Skeletal muscle cell (primary cell): ENCODE data around the gene SIKE1.
"Not testable (repeated sequence)": the region's sequence is repeated elsewhere in the genome, so short reads cannot be mapped to it uniquely, and the experiment has no call there.

Source experiments
- DNase-seq: peaks from one replicate; pipeline ENCODE4 v3.0.0-alpha.2; 2010; ENCODE audit warnings: low read depth
- H3K4me3 ChIP-seq: 2 replicates; pipeline ENCODE4 v1.5.1; 2011; ENCODE audit warnings: low read depth, mild to moderate bottlenecking, control low read depth, low read length, moderate library complexity

The SIKE1 gene

DNA sequence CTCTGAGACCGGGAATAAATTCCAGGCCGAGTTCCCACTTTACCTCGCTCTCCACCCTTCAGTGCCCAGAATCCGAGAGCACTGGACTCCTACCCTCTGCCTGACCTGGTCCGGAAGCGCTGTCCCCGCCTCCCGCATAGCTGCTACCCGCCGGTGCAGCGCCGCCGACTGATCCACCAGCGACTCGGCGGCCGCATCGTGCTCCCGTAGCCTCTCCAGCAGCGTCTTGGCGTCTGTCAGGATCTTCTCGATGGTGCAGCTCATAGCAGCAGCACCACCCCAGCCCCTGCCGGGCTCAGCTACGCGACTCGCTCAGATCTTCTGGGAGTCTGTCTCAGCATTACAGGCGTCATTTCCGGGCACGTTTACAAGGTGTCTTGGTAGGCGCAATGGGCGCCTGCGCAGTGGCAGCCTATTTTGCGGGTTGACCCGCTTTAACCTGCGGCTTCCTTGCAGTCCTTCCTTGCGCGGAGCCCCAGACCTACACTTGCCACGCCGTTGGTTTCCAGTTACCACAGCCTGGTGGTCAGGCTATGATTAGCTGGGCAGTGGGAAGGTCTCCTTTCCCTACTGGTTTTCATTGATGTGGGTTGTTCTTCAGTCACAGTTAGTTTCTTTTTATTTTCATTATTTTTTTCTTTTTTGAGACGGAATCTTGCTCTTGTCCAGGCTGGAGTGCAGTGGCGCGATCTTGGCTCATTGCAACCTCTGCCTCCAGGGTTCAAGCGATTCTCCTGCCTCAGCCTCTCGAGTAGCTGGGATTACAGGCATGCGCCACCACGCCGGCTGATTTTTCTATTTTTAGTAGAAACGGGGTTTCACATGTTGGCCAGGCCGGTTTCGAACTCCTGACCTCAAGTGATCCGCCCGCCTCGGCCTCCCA, at the start of gene SIKE1:
TSS of gene SIKE1 (minus strand) at position 342 of the 883 bp plus-strand sequence. CDS start at position 264, 78 bp downstream.
- peak within 1 kb of the TSS; percentile 85 for H3K4me3 ChIP-seq
- DNase-seq = peak; percentile 79

- not testable (repeated sequence) for H3K4me3 ChIP-seq, DNase-seq
Measured at GRCh38 chr1:114830075-114830474, 49.6 kb upstream of the SIKE1 start.

DNA sequence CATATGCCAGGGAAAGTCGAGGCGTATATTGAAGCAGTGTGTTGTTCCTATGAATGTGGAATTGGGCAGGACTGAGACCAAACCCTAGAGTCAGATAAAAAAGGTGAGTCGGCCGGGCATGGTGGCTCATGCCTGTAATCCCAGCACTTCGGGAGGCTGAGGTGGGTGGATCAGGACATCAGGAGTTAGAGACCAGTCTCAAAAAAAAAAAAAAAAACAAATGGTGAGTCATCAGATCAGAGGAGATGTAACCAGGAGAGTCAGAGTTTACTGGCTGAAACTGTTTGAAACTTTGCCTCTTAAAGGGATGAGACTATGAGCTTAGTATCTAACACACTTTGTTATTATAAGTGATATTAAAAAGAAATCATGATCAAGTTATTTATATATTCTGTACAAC, 47.8 kb upstream of the SIKE1 start:
- peak; percentile 2 for DNase-seq

DNA sequence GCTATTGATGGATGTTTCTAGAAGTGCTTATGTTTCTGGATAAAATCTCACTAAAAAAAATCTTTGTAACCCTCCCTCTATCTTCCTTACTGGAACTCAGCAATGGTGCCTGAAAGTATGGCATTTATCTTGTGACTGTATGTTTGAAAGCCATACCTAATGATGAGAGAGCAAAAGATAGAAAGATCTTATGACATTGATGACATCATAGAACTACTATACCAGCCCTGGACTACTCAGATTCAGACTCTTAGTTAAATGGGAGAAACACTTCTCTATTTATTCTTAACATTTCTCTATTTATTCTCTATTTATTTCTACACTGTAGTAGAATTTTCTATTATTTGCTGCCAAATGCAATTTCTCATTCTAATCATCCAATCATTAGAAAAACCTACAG, 41.5 kb upstream of the SIKE1 start:
- no peak overlapping the region for H3K4me3 ChIP-seq
- DNase-seq = no peak

More for the DNA sequence above, 47.8 kb upstream of the SIKE1 start:
- H3K4me3 ChIP-seq = no peak overlapping the region

DNA sequence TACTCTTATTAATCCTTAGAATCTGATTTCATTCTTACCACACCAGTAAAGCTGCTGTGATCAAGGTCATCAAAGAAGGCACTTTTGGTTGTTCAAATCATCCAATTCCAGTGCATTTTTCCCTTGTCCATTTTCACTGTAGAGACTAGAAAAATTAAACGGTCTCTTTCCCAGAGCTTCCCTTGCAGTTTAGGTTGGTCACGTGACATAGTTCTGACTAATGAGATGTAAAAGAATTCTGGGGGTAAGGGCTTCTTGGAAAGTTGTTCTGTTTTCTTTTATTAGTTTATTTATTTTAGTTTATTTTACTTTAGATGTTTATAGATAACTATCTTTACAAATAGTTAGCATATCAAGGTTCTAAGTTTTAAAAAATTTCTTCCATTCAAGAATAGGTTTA, 39.9 kb upstream of the SIKE1 start:
- no peak overlapping the region for H3K4me3 ChIP-seq
- no peak for DNase-seq

DNA sequence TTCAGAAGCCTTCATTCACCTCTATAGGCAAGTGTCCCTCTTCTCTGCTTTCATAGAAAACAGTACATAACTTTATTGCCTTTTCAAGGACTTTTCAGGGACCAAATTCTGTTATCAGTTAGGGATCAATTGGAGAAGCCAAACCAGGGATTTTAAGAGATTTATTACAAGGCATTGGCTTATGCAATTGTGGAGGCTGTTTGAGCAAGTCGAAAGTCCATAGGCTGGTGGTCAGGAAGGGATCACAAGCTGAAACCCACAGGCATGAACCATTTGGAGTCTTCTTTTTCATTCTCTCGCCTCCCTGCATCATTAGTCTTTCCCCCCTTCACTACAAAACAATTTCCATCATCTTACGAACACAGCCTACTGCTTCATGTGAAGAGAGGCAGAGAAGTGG, 39.4 kb upstream of the SIKE1 start:
- no peak overlapping the region for H3K4me3 ChIP-seq
- no peak for DNase-seq

DNA sequence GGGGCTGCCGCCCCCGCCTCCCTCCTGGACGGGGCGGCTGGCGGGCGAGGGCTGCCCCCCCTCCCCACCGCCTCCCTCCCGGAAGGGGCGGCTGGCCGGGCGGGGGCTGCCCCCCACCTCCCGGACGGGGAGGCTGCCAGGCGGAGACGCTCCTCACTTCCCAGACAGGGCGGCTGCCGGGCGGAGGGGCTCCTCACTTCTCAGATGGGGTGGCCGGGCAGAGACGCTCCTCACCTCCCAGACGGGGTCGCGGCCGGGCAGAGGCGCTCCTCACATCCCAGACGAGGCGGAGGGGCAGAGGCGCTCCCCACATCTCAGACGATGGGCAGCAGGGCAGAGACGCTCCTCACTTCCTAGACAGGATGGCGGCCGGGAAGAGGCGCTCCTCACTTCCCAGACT, 24.0 kb upstream of the SIKE1 start:
- not testable (repeated sequence) for DNase-seq, H3K4me3 ChIP-seq

DNA sequence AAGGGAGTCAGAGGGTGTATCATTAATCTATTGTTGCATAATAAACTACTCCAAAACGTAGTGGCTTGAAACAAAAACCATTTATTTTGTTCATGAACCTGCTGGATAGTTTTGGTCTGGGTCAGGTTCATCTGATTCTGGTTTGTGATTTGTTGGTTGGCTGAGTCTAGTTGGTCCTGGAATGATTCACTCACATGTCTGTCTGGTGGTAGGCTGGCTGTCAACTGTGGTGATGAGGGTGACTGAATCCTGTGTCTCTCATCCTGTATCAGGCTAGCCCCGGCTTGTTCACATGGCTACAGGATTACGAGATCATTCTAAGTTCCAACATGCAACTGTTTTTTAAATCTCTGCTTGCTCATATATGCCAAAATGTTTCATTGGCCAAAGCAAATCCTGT, 22.5 kb upstream of the SIKE1 start:
- no peak for DNase-seq
- H3K4me3 ChIP-seq = no peak overlapping the region

- DNase-seq = no peak
- H3K4me3 ChIP-seq = no peak overlapping the region
Measured at GRCh38 chr1:114794038-114794437, 13.6 kb upstream of the SIKE1 start.

GRCh38 chr1:114790581-114790980, 10.1 kb upstream of the SIKE1 start:
- not testable (repeated sequence) for H3K4me3 ChIP-seq, DNase-seq

DNA sequence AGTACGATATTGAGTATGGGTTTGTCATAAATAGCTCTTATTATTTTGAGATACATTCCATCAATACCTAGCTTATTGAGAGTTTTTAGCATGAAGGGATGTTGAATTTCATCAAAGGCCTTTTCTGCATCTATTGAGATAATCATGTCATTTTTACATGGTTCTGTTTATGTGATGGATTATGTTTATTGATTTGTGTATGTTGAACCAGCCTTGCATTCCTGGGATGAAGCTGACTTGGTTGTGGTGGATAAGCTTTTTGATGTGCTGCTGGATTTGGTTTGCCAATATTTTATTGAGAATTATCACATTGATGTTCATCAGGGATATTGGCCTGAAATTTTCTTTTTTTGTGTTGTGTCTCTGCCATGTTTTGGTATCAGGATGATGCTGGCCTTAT, 6.0 kb upstream of the SIKE1 start:
- not testable (repeated sequence) for H3K4me3 ChIP-seq, DNase-seq

GRCh38 chr1:114782476-114782875, 2.0 kb upstream of the SIKE1 start:
- H3K4me3 ChIP-seq = no peak overlapping the region
- no peak for DNase-seq

DNA sequence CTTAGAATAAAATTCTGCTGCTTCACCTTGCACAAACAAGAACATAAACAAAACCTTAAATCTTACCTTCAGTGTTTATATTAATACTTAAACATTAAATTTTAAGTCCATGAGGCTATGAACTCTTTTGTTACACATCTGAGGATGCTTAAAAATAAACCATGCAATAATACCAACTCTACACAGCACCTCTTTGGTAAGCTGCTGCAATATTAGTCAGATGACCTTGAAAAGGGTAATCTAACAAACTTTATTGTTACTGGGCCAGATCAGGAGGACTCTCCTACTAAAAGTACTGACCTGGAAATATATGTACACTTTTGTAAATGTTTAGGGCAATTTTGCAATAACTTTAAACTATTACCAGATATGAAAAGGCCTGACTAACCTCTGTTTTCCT, 763 bp downstream of the SIKE1 start:
- no peak for DNase-seq

DNA sequence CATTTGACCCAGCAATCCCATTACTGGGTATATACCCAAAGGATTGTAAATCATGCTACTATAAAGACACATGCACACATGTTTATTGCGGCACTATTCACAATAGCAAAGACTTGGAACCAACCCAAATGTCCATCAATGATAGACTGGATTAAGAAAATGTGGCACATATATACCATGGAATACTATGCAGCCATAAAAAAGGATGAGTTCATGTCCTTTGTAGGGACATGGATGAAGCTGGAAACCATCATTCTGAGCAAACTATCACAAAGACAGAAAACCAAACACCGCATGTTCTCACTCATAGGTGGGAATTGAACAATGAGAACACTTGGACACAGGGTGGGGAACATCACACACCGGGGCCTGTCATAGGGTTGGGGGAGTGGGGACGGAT, 3.8 kb downstream of the SIKE1 start:
- DNase-seq, H3K4me3 ChIP-seq: not testable (repeated sequence)

More for the DNA sequence above, 763 bp downstream of the SIKE1 start:
- H3K4me3 ChIP-seq = peak overlapping the region; percentile 85

DNA sequence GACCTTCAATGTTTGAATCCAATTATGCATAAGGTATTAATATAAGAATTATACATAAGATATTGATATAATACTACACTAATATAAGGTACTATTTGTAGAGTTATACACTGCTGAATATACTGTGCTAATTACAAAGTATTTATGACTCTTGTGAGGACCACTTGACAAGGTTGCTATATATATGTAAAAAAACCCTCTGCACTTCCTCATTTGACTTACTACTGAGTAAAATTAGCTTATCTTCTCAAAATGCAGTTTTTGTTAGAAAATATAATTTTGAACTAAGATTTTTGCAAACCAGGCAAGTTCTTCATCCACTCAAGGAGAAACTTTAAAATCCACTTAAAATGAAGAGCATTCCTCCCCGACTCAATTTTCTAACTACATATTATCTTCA, 8.5 kb downstream of the SIKE1 start:
- no peak for DNase-seq
- H3K4me3 ChIP-seq = no peak overlapping the region

GRCh38 chr1:114770989-114771388, 9.5 kb downstream of the SIKE1 start:
- H3K4me3 ChIP-seq = no peak overlapping the region
- DNase-seq = no peak

GRCh38 chr1:114764689-114765088, 15.8 kb downstream of the SIKE1 start:
- DNase-seq = no peak
- H3K4me3 ChIP-seq = no peak overlapping the region

GRCh38 chr1:114758256-114758832, 22.1 kb downstream of the SIKE1 start:
- H3K4me3 ChIP-seq = peak overlapping the region; percentile 93
- DNase-seq = no peak

DNA sequence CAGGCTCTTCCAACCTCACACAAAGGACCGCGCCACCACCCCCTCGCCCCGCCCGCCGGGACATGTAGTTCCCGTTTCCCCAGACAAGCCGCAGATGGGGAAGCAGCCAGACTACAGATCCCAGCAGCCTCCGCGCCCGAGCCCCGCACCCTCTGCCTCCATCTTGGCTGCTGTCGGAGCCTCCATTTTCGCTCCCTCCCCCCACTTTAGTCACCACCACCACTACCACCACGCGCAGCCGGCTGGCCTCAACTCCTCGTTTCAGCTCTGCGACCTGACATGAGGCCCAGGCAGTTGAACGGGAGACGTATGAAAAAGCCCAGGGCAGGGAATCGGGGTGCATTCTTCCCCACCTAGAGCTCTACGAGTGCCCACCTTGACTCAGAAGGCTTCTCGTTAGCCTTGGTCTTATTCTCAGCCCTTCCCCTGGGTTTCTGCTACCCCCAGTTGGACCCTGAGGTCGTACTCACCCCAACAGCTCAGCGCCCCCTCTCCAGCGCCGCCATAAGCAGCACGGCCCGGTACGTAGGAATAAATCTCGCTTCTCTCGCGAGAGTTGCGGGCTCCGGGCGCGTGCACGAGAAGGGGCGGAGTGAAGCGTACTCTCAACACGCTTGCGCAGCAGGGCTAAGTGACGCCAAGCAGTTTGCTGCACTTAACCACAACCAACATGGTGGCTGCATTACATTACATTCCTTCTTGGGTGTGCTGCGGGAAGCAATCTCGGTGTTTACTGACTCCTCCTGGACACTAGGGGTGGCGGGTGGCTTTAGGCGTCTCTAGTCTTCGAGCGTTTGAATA, 22.8 kb downstream of the SIKE1 start, which contains the start of gene CSDE1:
TSS of gene CSDE1 (minus strand) at position 530 of the 801 bp plus-strand sequence. CDS start 18,094 bp downstream, outside the sequence.
- H3K4me3 ChIP-seq = peak within 1 kb of the TSS; percentile 93
- DNase-seq = peak; percentile 95

DNA sequence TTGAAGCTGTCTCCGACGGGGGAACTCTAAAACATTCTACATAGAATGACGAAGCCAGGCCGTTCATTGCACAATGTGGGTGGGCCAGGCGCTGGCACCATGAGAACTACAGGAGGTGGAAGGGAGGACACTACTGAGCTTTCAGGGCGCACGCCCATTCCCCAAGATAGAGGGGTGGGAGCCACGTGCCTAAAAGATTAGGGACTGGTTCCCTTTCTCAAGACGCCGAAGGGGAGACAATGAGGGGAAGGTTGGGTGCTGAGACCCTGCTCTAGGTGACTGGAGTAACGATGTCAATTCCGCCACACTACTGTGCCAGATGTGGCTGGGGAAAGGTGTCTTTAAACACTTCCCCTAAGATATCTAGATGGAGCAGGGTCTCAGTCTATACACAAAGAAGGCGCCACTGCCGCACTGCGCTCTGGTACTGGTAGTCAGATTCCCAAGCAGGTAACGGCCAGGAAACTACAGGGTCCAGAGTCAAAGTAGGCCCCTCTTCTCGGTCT, 23.5 kb downstream of the SIKE1 start:
- peak overlapping the region; percentile 93 for H3K4me3 ChIP-seq
- DNase-seq = peak; percentile 31
